ENCODE results near the gene IL1R2.

GRCh38 chr2:102061962-102062795, 70.4 kb downstream of the IL1R2 start:
- TF ChIP-seq EZH2phosphoT487 (IDR thresholded peaks at IDR 0.05; ENCODE audit: borderline replicate concordance, low read depth, low read length), result no peak
- TF ChIP-seq CTCF (conservative IDR thresholded peaks at IDR 0.05; ENCODE audit: low read length), result no peak

Measured in OCI-LY7 (cell line).